Stomach smooth muscle (tissue), 2 donors: ENCODE data around the gene C11orf16.
A peak's percentile ranks its signal among the peaks of the same experiment; 100 is the strongest.

Experiments used
- H3K27ac ChIP-seq: one replicate; pipeline ENCODE4 v1.7.0; 2013; ENCODE audit warnings: mild to moderate bottlenecking, low read length, inconsistent platforms
- H3K27me3 ChIP-seq, 2 donors: one replicate each; pipeline ENCODE4 v1.7.0; 2013; ENCODE audit warnings: low read length in 2 of 2; ENCODE audit not compliant: insufficient read depth in 2 of 2, control insufficient read depth in 1 of 2
- H3K36me3 ChIP-seq, 2 donors: one replicate each; pipeline ENCODE4 v1.7.0; 2013; ENCODE audit warnings: low read length in 2 of 2; ENCODE audit not compliant: control insufficient read depth in 2 of 2, insufficient read depth in 2 of 2
- H3K4me1 ChIP-seq: one replicate; pipeline ENCODE4 v1.7.0; 2013; ENCODE audit warnings: low read length; ENCODE audit not compliant: control insufficient read depth, insufficient read depth
- H3K4me3 ChIP-seq, 2 donors: one replicate each; pipeline ENCODE4 v1.7.0; 2013; ENCODE audit warnings: low read length in 2 of 2
- H3K9ac ChIP-seq, 2 donors: one replicate each; pipeline ENCODE4 v1.7.0; 2013; ENCODE audit warnings: low read length in 2 of 2, mild to moderate bottlenecking in 1 of 2
- H3K9me3 ChIP-seq, 2 donors: one replicate each; pipeline ENCODE4 v1.7.0; 2013; ENCODE audit warnings: low read length in 2 of 2; ENCODE audit not compliant: control insufficient read depth in 2 of 2
- donor health status: healthy.
- donor health status: Pancreatic carcinoma.

C11orf16 gene

DNA sequence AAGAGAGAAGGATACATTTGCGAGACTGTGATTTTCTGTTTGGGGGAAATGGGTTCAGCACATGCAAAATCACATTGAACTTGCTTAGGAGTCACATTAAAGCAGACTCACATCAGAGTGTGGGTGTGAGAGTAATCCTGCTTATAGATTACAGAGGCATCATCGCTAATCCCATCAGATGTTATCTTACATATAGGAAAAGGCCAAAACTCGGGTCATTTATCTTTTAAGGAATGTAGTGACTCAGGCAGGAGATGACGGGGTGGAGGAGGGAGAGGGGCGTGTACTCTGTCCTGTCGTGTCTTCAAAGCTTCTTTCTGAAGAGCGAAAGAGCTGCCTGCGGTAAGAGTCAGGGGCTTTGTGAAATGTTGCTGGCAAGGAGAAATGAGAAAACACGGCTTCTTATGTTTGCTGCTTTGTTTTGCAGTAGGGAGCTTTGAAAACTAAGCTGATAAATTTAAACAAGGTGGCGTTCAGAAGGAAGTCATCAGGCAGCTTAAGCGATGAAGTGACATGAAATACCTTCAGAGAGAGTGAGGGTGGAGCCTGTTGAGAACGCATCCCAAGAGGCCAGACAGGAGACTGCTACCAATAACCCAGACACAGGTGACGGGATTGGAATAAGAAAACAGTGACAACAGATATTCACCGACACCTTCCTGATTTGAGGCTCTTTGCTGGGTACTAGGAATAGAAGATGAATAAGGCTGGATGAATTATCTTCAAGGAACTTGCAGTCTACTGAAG is 2.2 kb upstream of the C11orf16 start:
- Histone ChIP-seq H3K4me3 (no peak overlapping the region), H3K27ac (no peak overlapping the region), H3K36me3 (no peaks in the 10 kb centered on the region), H3K9ac (no peak overlapping the region), H3K4me1 (no peaks in the 10 kb centered on the region), H3K9me3 (no peaks in the 10 kb centered on the region), H3K27me3 (no peaks in the 10 kb centered on the region)

DNA sequence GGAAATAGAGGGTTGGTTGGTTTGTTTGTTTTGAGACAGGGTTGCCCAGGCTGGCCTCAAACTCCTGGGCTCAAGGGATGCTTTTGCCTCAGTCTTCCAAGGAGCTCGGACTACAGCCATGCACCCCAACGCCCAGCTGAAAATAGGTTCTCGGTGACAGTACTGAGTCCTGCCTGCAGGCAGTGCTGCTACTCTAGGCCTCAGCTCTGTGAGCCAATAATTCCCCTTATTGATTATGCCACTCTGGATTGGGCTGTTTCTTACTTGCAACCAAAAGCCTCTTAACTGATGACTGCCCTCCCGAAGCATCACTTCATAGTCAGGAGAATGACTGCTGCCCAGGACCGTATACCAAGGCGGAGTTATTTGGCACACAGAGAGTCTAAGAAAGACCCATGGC is 1.2 kb upstream of the C11orf16 start:
- Histone ChIP-seq H3K4me1 (no peaks in the 10 kb centered on the region), H3K27me3 (no peaks in the 10 kb centered on the region), H3K4me3 (no peak overlapping the region), H3K9me3 (no peaks in the 10 kb centered on the region), H3K27ac (no peak overlapping the region), H3K36me3 (no peaks in the 10 kb centered on the region), H3K9ac (no peak overlapping the region)

DNA sequence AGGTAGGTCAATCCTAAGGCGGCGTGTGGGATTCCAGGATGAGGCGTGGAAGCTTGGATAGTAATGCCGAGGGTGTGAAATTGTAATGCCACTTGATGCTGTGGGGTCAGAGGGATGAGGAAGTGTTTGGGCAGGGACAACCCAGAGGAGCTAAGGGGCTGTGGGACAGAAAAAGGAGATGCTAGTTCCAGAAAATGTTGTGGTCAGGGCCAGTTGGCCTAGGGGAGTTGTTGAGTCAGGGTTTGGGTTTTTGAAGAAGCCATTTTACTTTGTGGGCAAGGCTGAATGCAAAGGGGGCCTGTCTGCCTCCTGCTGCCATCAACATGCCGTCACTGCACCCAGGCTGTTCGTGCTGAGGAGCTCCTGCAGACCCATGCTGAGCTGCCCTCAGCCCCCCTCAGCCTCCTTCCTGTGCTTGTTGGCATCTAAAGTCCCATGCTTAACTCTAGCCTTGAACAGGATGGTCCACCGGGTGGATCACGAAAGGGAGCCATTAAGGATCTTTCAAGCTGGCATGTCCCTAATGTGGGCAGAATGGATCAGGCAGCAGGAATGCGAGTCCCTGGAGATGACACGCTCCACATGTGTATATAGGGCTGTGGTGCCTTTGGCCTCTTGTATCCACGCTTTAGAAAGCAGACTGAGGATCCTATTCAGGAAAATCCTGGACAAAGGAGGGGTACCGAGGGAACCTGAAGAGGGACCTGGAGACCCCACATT is 2.1 kb downstream of the C11orf16 start:
- Histone ChIP-seq H3K9me3 (no peaks in the 10 kb centered on the region), H3K9ac (no peak overlapping the region), H3K36me3 (no peaks in the 10 kb centered on the region), H3K27ac (no peak overlapping the region), H3K4me3 (no peak overlapping the region), H3K27me3 (no peaks in the 10 kb centered on the region), H3K4me1 (no peaks in the 10 kb centered on the region)

DNA sequence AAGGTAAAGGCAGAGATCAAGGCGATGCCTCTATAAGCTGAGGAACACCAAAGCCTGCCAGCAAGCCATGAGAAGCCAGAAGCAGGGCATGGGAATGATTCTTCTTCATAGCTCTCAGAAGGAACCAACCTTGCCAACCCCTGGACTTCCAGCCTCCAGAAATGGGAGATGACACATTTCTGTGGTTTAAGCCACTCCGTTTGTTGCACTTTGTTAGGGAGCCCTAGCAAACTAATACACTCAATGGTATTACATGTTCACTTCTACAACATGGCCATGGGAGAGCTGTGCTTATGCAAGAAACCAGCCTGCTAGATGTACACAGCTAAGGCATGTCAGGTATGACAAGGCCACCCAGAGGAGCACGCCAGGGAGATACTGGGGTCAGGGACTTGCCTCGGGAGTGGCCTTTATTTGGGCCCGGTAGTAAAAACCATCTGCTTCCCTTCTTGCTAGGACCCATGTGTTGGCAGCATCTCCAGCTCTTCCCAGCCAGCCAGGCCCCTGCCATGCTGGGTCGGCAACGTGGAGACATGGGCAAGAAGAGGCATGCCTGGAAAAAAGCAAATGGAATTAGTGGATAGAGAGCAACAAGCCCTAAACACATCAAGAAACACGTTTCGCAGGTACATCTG is 3.6 kb downstream of the C11orf16 start:
- Histone ChIP-seq H3K27me3 (no peaks in the 10 kb centered on the region), H3K4me3 (no peak overlapping the region), H3K9me3 (no peaks in the 10 kb centered on the region), H3K4me1 (no peaks in the 10 kb centered on the region), H3K36me3 (peaks cover 5 to 7% of the 10 kb centered on the region in 2 donors), H3K27ac (no peak overlapping the region), H3K9ac (no peak overlapping the region)

DNA sequence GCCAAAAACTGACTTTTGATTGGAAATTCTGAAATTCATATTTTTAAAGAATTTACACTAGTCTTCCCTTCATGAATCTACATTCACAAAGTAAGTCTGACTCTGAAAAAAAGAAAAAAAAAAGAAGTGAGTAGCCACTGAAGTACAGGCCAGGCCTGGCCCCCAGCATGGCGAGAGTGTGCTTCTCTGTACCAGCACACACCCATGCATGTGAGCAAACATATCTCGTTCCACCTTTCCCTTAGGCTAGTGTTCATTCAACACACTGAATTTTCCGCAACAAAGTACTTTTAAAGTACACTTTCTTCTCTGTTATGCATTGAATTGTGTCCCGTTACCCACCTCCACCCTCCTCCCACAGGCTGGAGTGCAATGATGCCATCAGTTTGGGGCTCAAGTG is 4.5 kb downstream of the C11orf16 start:
- H3K27me3 ChIP-seq: no peaks in the 10 kb centered on the region
- H3K36me3 ChIP-seq: peaks cover 5 to 8% of the 10 kb centered on the region in 2 donors
- no peak overlapping the region for H3K27ac ChIP-seq
- H3K9ac ChIP-seq: no peak overlapping the region
- no peaks in the 10 kb centered on the region for H3K9me3 ChIP-seq
- H3K4me1 ChIP-seq: no peaks in the 10 kb centered on the region
- no peak overlapping the region for H3K4me3 ChIP-seq

DNA sequence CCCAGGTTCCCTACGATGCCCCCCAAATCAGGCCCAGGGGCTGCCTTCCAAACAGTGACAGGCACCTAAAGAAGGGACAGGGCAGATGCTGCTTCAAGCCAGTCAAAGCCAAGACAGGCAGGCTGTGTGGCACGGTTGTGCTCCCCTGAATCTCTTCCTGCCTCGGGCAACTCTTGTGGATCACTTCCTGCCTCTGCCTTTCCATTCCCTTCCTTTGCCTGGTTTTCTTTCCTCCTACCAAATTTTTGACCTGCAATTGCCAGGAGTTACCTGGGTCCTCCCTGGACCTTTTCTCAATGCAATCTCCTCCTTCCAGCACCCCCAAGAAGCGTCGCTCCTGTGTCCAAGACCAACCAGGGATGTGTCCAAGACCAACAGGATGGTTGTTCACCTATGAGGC is 5.5 kb downstream of the C11orf16 start:
- Histone ChIP-seq H3K9me3 (no peaks in the 10 kb centered on the region), H3K4me1 (no peaks in the 10 kb centered on the region), H3K36me3 (peaks cover 10 to 17% of the 10 kb centered on the region in 2 donors), H3K27ac (no peak overlapping the region), H3K27me3 (no peaks in the 10 kb centered on the region), H3K4me3 (no peak overlapping the region), H3K9ac (no peak overlapping the region)

DNA sequence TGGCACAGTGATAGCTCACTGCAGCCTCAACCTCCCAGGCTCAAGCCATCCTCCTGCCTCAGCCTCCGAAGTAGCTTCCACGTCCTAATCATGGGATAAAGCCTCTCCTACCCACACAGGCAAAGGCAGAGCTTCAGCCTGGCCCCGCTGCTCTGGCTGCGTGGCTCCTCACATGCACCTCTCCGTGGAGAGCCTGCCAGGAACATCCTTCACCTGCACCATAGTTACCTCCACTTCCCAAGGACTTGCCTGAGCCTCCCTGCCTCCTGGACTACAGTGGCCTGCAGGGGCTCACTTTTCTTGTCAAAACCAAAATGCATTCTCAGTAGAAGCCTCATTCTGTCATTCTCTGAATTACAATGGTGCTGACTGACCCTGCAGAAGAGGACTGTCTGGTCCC is 6.5 kb downstream of the C11orf16 start:
- Histone ChIP-seq H3K27ac (no peak overlapping the region), H3K4me1 (no peaks in the 10 kb centered on the region), H3K9me3 (no peaks in the 10 kb centered on the region), H3K36me3 (peaks cover 14 to 24% of the 10 kb centered on the region in 2 donors), H3K4me3 (no peak overlapping the region), H3K9ac (no peak overlapping the region), H3K27me3 (no peaks in the 10 kb centered on the region)

DNA sequence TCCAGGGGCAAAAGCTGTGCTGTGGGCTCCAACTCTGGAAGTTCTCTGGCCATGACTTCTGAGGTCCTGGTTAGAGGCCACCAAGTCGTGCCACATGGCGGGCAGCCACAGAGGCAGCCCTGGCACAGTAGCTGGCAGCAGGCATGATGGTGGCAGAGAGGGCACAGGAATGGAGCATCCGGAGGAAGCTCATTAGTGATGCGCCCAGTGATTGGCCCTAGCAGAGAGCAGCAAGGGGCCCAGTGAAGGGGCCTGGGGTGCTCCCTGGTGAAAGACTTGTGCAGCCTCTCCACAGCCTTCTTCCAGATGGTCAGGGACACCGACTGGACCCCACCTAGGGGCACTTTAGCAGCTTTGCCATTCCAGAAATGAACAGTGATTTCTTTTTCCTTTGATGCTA is 7.0 kb downstream of the C11orf16 start:
- H3K9me3 ChIP-seq: no peaks in the 10 kb centered on the region
- no peak overlapping the region for H3K4me3 ChIP-seq
- no peaks in the 10 kb centered on the region for H3K27me3 ChIP-seq
- H3K9ac ChIP-seq: no peak overlapping the region
- H3K36me3 ChIP-seq: peaks cover 17 to 27% of the 10 kb centered on the region in 2 donors
- no peaks in the 10 kb centered on the region for H3K4me1 ChIP-seq
- H3K27ac ChIP-seq: no peak overlapping the region

DNA sequence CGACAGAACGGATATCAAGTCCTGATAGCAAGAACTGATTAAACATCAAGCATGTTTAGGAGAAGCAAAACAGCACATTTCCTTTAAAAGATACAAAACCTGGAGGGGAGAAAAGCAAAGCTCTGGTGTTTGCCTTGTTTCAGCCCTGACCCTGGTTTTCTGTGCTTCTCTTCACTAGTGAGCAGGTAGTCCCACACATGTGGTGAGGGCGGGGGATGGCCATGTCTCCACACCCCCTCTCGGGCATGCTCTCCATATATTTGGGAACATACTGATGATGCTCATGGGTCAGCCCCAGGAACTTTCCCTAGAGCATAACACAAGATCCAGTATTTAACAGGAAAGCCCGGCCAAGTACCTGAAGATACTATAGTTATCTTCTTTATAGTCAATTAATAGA is 10.1 kb downstream of the C11orf16 start:
- H3K27ac ChIP-seq: no peak overlapping the region
- no peak overlapping the region for H3K4me3 ChIP-seq
- peaks cover 32 to 42% of the 10 kb centered on the region in 2 donors for H3K36me3 ChIP-seq
- H3K9ac ChIP-seq: no peak overlapping the region
- no peaks in the 10 kb centered on the region for H3K9me3 ChIP-seq
- H3K27me3 ChIP-seq: no peaks in the 10 kb centered on the region
- peaks cover 4% of the 10 kb centered on the region for H3K4me1 ChIP-seq

DNA sequence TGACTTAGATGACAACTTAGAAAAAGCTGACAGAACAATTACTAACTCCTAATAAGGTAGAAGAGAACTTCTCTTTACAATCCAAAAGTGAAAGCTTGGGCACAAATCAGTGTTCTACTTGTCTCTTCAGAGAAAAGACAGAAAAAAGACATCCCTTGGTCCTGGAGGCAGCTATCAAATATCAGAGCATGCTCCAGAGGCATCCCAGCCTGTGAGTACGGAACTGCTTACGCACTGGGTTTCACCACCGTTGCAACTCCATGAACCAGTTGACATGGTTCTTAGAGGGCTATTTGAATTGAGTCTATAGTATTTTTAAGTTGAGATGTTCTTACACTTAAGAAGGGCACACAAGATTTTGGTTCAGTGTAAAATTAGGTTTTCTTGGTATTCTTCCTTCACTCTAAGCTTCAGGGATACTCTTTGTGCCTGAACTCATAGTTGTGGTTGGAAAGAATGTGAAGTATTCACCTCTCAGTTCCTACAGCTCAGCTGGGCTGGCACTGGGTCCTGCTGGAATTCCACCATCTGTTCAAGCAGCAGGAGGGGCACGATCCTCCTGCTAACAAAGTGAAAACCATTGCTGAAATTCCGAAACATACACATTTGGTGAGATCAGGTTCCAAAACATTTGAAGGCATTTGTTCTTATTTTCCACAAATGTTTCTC is 15.5 kb downstream of the C11orf16 start:
- H3K9ac ChIP-seq: peak overlapping the region in 1 of 2 donors; percentile 13
- peaks cover 23 to 28% of the 10 kb centered on the region in 2 donors for H3K36me3 ChIP-seq
- no peaks in the 10 kb centered on the region for H3K9me3 ChIP-seq
- H3K27me3 ChIP-seq: no peaks in the 10 kb centered on the region
- H3K27ac ChIP-seq: peak overlapping the region; percentile 84
- H3K4me3 ChIP-seq: peak overlapping the region; percentile 23 to 62
- H3K4me1 ChIP-seq: peaks cover 36% of the 10 kb centered on the region
